Peyer's patch (tissue), 4 donors: ENCODE data around the gene BICD1.

Experiments used
- CTCF ChIP-seq, 6 experiments: fragments of 450-650 bp in 4 of 6; fragments of 200-600 bp in 2 of 6; sonication (generic) in 1 of 6; IDR thresholded peaks; one replicate each; pipeline ENCODE4 v1.5.1; 2017 to 2019; ENCODE audit warnings: antibody characterized with exemption in 6 of 6, mild to moderate bottlenecking in 3 of 6, moderate library complexity in 1 of 6
- POLR2A ChIP-seq, 2 donors: fragments of 450-650 bp; IDR thresholded peaks; one replicate each; pipeline ENCODE4 v1.5.1; 2017; ENCODE audit warnings: antibody characterized with exemption in 2 of 2, mild to moderate bottlenecking in 2 of 2, moderate library complexity in 2 of 2

- no peak for TF ChIP-seq CTCF (IDR thresholded peaks at IDR 0.05)
- TF ChIP-seq POLR2A (IDR thresholded peaks at IDR 0.05), result no peak
Measured at GRCh38 chr12:32309811-32310736, 203.4 kb downstream of the BICD1 start.
